HCT116 (cell line): ENCODE results near the gene LPAR3. TPM values are rescaled to one million over a fixed set of nuclear protein-coding genes. Genes with fewer than 3 reads are reported as not detected.

ENCODE experiments used
- ATAC-seq: fragments of 200-7000 bp; cut with Tn5 transposase; 2 replicates; pipeline ENCODE4 v1.9.1; 2020; ENCODE audit warnings: mild to moderate bottlenecking, moderate library complexity
- BruUV-seq: library from RNA; stranded (reverse); fragments of 400-500 nt; replicated peaks from 2 replicates; lab custom pipeline; 2021; lab: Mats Ljungman, UMichigan
- CTCF ChIA-PET: fragments of 300-600 bp; sonication (Branson Sonifier 250); formaldehyde crosslinking; loops from one replicate; lab custom pipeline; 2021; ENCODE audit warnings: antibody characterized with exemption; lab: Charles Lee
- POLR2A ChIA-PET: fragments of 300-600, 350-600 bp; sonication (Branson Sonifier 250); formaldehyde crosslinking; loops from one replicate; lab custom pipeline; 2021; ENCODE audit warnings: antibody characterized with exemption; lab: Charles Lee
- RAD21 ChIA-PET, 2 experiments: fragments of 300-600 bp; sonication (Branson Sonifier 250); formaldehyde crosslinking; loops; one replicate each; lab custom pipeline; 2023; ENCODE audit warnings: low total read pairs in 2 of 2; ENCODE audit not compliant: uncharacterized antibody in 2 of 2, unreplicated experiment in 2 of 2, low non-redundant PET in 1 of 2; lab: Charles Lee
- DNase-seq: peaks from one replicate; pipeline ENCODE4 v3.0.0-alpha.2; 2010; ENCODE audit warnings: low read depth, low spot score
- H2AFZ ChIP-seq: fragments of 200-600 bp; shearing (Covaris generic), sonication (generic); 2 replicates; pipeline ENCODE4 v1.6.1; 2017; ENCODE audit warnings: low read depth, mixed run types, mixed read lengths, antibody characterized with exemption, low read length; ENCODE audit not compliant: poor library complexity, severe bottlenecking
- H3K27ac ChIP-seq: 2 replicates; pipeline ENCODE4 v1.5.1; 2012; ENCODE audit warnings: low read depth, low read length
- H3K27me3 ChIP-seq: fragments of 200-600 bp; sonication (generic); 2 replicates; pipeline ENCODE4 v1.6.1; 2016; ENCODE audit warnings: mixed run types, low read length, mixed read lengths; ENCODE audit not compliant: insufficient read depth
- H3K36me3 ChIP-seq, 2 experiments: fragments of 200-500 bp in 1 of 2; fragments of 200-600 bp in 1 of 2; sonication (Bioruptor generic) in 1 of 2; sonication (generic) in 1 of 2; 2 replicates each; pipeline versions ENCODE4 v1.5.1 to v1.6.1; 2014 to 2016; ENCODE audit warnings: low read length in 2 of 2, inconsistent platforms in 1 of 2, mixed read lengths in 1 of 2, mixed run types in 1 of 2; ENCODE audit not compliant: insufficient read depth in 2 of 2, control insufficient read depth in 1 of 2
- H3K4me1 ChIP-seq, 2 experiments: fragments of 200-600 bp in 1 of 2; sonication (generic) in 1 of 2; 2 replicates each; pipeline versions ENCODE4 v1.5.1 to v1.6.1; 2012 to 2017; ENCODE audit warnings: low read length in 2 of 2, inconsistent platforms in 1 of 2, mild to moderate bottlenecking in 1 of 2, mixed read lengths in 1 of 2, mixed run types in 1 of 2, moderate library complexity in 1 of 2; ENCODE audit not compliant: insufficient read depth in 2 of 2, control insufficient read depth in 1 of 2
- H3K4me2 ChIP-seq: fragments of 200-600 bp; sonication (generic); 2 replicates; pipeline ENCODE4 v1.6.1; 2017; ENCODE audit warnings: mixed run types, low read length, mixed read lengths
- H3K4me3 ChIP-seq, 2 experiments: fragments of 200-600 bp in 1 of 2; sonication (generic) in 1 of 2; replicated peaks in 1 of 2; 2 replicates each; pipeline ENCODE4 v1.5.1; 2011 to 2016; ENCODE audit warnings: low read length in 2 of 2, control low read depth in 1 of 2, low read depth in 1 of 2, mild to moderate bottlenecking in 1 of 2, mixed read lengths in 1 of 2, mixed run types in 1 of 2
- H3K79me2 ChIP-seq: fragments of 200-600 bp; sonication (generic); 2 replicates; pipeline ENCODE4 v1.6.1; 2017; ENCODE audit warnings: mild to moderate bottlenecking, mixed run types, low read length, moderate library complexity, mixed read lengths; ENCODE audit not compliant: insufficient read depth
- H3K9ac ChIP-seq: fragments of 200-600 bp; sonication (generic); 2 replicates; pipeline ENCODE4 v1.6.1; 2016; ENCODE audit warnings: low read length, mixed read lengths
- H3K9me2 ChIP-seq: fragments of 200-600 bp; sonication (generic), shearing (Covaris generic); 2 replicates; pipeline ENCODE4 v1.6.1; 2017; ENCODE audit warnings: mixed run types, mild to moderate bottlenecking, moderate library complexity; ENCODE audit not compliant: insufficient read depth
- H3K9me3 ChIP-seq, 2 experiments: fragments of 200-500 bp in 1 of 2; fragments of 200-600 bp in 1 of 2; sonication (Bioruptor generic) in 1 of 2; sonication (generic) in 1 of 2; 2 replicates each; pipeline ENCODE4 v1.6.1; 2014 to 2017; ENCODE audit warnings: low read length in 2 of 2, mixed read lengths in 2 of 2, inconsistent platforms in 1 of 2, low read depth in 1 of 2, mild to moderate bottlenecking in 1 of 2, mixed run types in 1 of 2, moderate library complexity in 1 of 2; ENCODE audit not compliant: control insufficient read depth in 1 of 2, insufficient read depth in 1 of 2
- H4K20me1 ChIP-seq: fragments of 200-600 bp; sonication (generic), shearing (Covaris generic); 2 replicates; pipeline ENCODE4 v1.6.1; 2017; ENCODE audit warnings: mixed run types, mild to moderate bottlenecking, moderate library complexity; ENCODE audit not compliant: insufficient read depth
- intact Hi-C: fragments of 100-400 bp; cut with micrococcal nuclease; formaldehyde crosslinking; loops from 2 replicates; pipeline ENCODE4 v1.10.0; 2022
- total RNA-seq: library from RNA; stranded (reverse); gene quantifications from one replicate; pipeline ENCODE4 v1.2.1, GENCODE V29; 2021; ENCODE audit not compliant: unreplicated experiment
- TF ChIP-seq, protein P1 (sequence below), 3 experiments: fragments of 200-600 bp in 1 of 3; sonication (generic) in 1 of 3; IDR thresholded peaks in 2 of 3; conservative IDR thresholded peaks in 1 of 3; 2 replicates each; pipeline ENCODE4 v1.5.1; 2012 to 2017; ENCODE audit warnings: low read depth in 2 of 3, low read length in 2 of 3, antibody characterized with exemption in 1 of 3, borderline replicate concordance in 1 of 3, control low read depth in 1 of 3, mild to moderate bottlenecking in 1 of 3, mixed read lengths in 1 of 3, mixed run types in 1 of 3, moderate library complexity in 1 of 3; ENCODE audit not compliant: insufficient read depth in 1 of 3
- TF ChIP-seq, protein P2 (sequence below): IDR thresholded peaks from 2 replicates; pipeline ENCODE4 v1.6.1; 2012; ENCODE audit warnings: low read depth

Gene LPAR3
- total RNA-seq, 1 experiment from 2014 or later: 27.2 TPM

DNA sequence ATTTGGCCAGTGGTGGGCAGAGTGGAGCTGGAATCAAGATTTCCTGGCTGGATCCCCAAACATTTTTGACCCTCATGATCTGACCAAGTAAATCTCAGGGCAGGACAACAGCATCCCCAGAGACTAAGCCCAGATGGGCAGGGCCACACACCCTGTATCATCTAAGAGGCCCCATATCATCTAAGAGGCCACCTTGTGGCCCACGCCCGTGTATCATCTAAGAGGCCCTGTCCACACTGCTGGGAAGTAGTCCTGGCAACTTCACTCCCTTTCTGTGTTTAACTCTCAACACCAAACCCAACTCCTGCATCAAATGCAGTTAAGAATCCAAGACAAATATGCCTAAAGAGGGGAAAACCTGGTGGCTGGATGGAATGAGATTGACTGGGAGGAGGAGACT, 121.1 kb downstream of the LPAR3 start:
- no peak for DNase-seq
- ChIA-PET POLR2A (interaction anchor here (1.0 kb wide), 1 partner anchor 15 kb away, joined by 3 read pairs; no protein-coding TSS in a partner anchor), CTCF (interaction anchor here (0.7 to 2.1 kb wide), 15 partner anchors 10 to 631 kb away, joined by 3 to 17 read pairs (median 4); partner anchors contain the start of gene PRKACB), RAD21 (no interaction called here)
- Histone ChIP-seq H3K9ac (no peak overlapping the region), H3K27ac (no peak overlapping the region), H3K27me3 (no peaks in the 10 kb centered on the region), H3K79me2 (no peaks in the 10 kb centered on the region), H3K4me3 (no peak overlapping the region), H3K9me3 (no peaks in the 10 kb centered on the region), H3K36me3 (no peaks in the 10 kb centered on the region), H3K4me2 (no peak overlapping the region), H3K4me1 (no peaks in the 10 kb centered on the region), H2AFZ (no peak overlapping the region)
- peak; percentile 78 for ATAC-seq
- intact Hi-C loops: loop anchor here (5.0 kb wide), 3 partner anchors 330 to 865 kb away; partner anchors contain the start of gene PRKACB
- TF ChIP-seq, protein P1, sequence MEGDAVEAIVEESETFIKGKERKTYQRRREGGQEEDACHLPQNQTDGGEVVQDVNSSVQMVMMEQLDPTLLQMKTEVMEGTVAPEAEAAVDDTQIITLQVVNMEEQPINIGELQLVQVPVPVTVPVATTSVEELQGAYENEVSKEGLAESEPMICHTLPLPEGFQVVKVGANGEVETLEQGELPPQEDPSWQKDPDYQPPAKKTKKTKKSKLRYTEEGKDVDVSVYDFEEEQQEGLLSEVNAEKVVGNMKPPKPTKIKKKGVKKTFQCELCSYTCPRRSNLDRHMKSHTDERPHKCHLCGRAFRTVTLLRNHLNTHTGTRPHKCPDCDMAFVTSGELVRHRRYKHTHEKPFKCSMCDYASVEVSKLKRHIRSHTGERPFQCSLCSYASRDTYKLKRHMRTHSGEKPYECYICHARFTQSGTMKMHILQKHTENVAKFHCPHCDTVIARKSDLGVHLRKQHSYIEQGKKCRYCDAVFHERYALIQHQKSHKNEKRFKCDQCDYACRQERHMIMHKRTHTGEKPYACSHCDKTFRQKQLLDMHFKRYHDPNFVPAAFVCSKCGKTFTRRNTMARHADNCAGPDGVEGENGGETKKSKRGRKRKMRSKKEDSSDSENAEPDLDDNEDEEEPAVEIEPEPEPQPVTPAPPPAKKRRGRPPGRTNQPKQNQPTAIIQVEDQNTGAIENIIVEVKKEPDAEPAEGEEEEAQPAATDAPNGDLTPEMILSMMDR (IDR thresholded peaks at IDR 0.05 in 2 of 3, conservative IDR thresholded peaks at IDR 0.05 in 1 of 3; ENCODE audit: borderline replicate concordance in 1 of 3, insufficient read depth in 1 of 3, low read depth in 2 of 3, low read length in 2 of 3): peak in 1 of 3 experiments; percentile 21; a peak in 1 of 6 replicates
- TF ChIP-seq, protein P2, sequence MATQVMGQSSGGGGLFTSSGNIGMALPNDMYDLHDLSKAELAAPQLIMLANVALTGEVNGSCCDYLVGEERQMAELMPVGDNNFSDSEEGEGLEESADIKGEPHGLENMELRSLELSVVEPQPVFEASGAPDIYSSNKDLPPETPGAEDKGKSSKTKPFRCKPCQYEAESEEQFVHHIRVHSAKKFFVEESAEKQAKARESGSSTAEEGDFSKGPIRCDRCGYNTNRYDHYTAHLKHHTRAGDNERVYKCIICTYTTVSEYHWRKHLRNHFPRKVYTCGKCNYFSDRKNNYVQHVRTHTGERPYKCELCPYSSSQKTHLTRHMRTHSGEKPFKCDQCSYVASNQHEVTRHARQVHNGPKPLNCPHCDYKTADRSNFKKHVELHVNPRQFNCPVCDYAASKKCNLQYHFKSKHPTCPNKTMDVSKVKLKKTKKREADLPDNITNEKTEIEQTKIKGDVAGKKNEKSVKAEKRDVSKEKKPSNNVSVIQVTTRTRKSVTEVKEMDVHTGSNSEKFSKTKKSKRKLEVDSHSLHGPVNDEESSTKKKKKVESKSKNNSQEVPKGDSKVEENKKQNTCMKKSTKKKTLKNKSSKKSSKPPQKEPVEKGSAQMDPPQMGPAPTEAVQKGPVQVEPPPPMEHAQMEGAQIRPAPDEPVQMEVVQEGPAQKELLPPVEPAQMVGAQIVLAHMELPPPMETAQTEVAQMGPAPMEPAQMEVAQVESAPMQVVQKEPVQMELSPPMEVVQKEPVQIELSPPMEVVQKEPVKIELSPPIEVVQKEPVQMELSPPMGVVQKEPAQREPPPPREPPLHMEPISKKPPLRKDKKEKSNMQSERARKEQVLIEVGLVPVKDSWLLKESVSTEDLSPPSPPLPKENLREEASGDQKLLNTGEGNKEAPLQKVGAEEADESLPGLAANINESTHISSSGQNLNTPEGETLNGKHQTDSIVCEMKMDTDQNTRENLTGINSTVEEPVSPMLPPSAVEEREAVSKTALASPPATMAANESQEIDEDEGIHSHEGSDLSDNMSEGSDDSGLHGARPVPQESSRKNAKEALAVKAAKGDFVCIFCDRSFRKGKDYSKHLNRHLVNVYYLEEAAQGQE: no peak
- TF ChIP-seq, all 23 proteins: peak for 1
- H3K9me2 ChIP-seq: no peaks in the 10 kb centered on the region; the same call in 1 of the 2 replicates
- no peaks in the 10 kb centered on the region for H4K20me1 ChIP-seq
- no TSS peak for BruUV-seq
